GM12801 (cell line): Measurements from ENCODE around the gene PTPN4.

ENCODE experiments used
- TF ChIP-seq, protein P1 (sequence below): IDR thresholded peaks from one replicate; pipeline ENCODE4 v1.5.1; 2011; ENCODE audit warnings: control low read depth; ENCODE audit not compliant: insufficient read length; ENCODE audit errors: extremely low read depth

PTPN4 gene

GRCh38 chr2:119723784-119724467 lies 35.8 kb upstream of the PTPN4 start:
- TF ChIP-seq, protein P1, sequence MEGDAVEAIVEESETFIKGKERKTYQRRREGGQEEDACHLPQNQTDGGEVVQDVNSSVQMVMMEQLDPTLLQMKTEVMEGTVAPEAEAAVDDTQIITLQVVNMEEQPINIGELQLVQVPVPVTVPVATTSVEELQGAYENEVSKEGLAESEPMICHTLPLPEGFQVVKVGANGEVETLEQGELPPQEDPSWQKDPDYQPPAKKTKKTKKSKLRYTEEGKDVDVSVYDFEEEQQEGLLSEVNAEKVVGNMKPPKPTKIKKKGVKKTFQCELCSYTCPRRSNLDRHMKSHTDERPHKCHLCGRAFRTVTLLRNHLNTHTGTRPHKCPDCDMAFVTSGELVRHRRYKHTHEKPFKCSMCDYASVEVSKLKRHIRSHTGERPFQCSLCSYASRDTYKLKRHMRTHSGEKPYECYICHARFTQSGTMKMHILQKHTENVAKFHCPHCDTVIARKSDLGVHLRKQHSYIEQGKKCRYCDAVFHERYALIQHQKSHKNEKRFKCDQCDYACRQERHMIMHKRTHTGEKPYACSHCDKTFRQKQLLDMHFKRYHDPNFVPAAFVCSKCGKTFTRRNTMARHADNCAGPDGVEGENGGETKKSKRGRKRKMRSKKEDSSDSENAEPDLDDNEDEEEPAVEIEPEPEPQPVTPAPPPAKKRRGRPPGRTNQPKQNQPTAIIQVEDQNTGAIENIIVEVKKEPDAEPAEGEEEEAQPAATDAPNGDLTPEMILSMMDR, result no peak

GRCh38 chr2:119724656-119725485 lies 34.9 kb upstream of the PTPN4 start:
- TF ChIP-seq, protein P1, result no peak

- TF ChIP-seq, protein P1, result no peak
These were observed 32.2 kb upstream of the PTPN4 start for GRCh38 chr2:119727493-119727892.

DNA sequence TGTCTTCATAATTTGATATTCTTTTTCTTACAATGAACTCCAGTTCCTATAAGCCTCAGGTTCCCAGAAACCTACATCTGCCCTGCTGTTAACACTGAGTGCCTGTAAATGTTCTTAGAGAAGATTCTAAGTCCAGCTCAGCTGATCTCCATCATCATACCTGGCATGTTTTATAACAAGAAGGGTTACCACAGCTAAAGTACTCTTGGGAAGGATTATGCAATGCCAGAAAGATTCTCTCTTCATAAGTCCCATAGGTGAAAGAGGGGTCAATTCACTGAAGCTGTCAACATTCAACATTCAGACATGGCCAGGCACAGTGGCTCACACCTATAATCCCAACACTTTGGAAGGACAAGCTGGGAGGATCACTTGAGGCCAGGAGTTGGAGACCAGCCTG lies 31.3 kb upstream of the PTPN4 start:
- TF ChIP-seq, protein P1, result no peak

DNA sequence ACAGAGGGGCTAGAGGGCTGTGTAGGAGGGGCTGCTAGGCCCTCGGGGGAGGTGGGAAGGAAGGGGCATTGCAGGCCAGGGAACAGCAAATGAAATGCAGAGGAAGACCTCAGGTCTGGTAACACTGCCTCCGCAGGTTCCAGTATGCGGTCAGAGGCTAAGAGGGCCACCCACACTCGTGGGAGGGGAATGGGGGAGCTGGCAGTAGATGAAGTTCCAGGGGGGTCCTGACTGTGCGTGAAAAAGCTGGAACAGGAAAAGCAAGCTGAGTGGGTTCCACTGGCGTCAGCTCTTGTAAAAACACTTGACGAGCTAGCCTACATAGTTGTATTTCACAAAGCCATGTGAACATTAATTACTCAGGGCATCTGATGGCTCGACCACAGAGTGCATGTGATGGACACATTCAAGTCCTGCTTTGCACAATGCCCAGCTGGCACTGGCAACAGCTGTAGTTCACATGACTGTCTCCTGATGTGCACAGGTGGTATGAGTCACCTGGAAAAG lies 29.0 kb upstream of the PTPN4 start:
- TF ChIP-seq, protein P1, result no peak

DNA sequence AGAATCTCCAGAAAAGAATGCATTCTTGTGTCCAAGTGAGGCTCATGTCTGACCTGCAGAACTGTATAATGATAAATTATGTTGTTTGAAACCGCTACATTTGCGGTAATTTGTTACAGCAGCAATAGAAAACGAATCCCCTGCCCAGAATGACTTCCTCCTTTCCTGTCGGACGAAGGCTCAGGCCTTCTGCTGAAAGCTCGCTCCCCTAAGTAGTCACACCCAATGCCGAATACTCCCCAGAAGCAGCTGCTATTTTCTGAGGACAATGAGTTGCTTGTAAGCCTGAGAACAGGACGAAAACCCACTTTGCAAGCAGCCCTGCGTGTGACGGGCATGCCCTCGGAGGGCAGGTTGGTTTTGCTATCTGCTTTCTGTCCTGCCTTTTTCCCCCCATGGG lies 27.7 kb upstream of the PTPN4 start:
- TF ChIP-seq, protein P1, result no peak

DNA sequence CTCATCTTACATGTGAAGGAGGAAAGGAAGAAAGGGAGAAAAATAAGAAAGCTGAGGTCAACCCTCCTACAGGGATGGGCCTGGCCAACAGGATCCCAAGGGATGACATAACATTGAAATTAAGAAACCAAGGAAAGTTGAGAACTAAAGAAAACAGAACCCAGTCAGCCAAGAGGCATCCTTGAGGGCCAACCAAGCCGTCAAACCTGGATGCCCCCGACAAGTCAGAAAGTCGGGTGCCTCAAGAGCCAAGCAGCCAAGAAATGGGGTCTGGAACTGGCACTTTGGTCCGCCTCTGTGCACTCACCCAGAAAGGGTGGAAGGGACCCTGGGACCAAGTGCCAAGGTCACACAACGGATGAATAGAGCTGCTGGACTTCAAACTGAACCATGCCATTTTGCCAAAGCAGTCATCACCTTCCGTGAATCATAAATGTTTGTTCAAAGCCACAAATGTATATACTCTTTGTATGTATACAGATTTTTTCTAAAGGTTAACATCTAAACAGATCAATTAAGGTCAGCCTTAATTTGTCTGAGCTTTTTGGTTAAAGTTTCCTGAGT lies 27.0 kb upstream of the PTPN4 start:
- TF ChIP-seq, protein P1, result no peak
